Stimulated activated CD4-positive, alpha-beta T cell treated with anti-CD3 and anti-CD28 coated beads, Interleukin-2, amount 100 ng/mL, for 48 hours (primary cell): Measurements from ENCODE around the gene CFAP61.

Experiments used
- DNase-seq, 2 donors: peaks; one replicate each; pipeline ENCODE4 v3.0.0-alpha.2; 2020

The CFAP61 gene

DNA sequence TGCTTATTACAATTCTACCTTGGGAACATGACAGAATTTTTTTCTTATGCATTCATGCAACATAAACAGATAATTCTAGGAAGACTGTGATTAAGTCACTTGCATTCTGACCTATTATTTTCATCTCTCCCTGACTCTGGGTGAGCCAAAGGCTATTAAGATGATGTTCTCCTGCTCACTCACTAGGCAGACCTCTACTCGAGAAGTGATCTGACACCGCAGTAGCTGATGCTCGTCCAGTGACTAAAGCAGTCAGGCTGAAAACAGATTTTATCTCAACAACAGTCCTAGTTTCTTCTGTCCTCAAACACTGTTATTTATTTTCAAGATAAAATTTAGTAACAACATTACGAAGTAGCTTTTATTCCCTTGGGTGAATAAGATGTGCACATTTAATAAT is 17.8 kb upstream of the CFAP61 start:
- no peak for DNase-seq

DNA sequence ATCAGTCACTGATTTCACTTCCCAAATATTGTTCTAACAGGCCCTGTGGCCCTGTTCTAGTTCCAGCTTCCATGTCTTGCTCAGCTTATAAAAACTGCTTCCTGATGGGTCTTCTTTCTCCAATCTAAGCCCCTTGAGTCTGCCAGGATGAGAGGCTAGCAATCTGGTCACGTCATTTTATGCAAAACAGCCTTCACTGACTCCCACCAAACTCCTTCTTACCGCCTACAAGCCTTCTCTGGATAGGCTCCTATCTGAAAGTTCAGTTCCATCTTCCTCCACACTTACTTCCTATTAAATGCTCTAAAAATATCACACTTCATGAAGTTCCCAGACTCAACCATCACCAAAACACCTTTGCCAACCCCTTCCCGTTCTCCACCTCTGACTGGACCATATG is 15.6 kb upstream of the CFAP61 start:
- no peak for DNase-seq

- no peak for DNase-seq
Observed at GRCh38 chr20:20037960-20038359, 14.4 kb upstream of the CFAP61 start.

DNA sequence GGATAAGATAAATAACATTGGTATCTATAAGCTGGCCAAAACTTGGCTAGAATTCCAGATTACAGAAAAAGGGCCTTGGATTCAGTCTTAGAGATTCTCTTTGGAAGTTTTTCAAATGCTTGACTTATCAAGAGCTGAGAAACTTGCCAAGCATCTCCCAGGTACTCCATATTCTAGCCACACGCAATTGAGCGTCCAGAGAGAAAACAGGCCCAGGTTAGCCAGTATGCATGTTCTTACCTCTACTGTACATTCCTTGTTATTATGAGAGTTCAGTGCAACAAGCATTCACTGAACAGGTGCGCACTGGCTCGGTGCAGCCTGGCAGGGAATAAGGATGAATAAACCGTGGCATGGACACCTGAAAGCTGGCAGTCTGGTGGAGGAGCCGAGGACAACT is 13.7 kb upstream of the CFAP61 start:
- DNase-seq = no peak

DNA sequence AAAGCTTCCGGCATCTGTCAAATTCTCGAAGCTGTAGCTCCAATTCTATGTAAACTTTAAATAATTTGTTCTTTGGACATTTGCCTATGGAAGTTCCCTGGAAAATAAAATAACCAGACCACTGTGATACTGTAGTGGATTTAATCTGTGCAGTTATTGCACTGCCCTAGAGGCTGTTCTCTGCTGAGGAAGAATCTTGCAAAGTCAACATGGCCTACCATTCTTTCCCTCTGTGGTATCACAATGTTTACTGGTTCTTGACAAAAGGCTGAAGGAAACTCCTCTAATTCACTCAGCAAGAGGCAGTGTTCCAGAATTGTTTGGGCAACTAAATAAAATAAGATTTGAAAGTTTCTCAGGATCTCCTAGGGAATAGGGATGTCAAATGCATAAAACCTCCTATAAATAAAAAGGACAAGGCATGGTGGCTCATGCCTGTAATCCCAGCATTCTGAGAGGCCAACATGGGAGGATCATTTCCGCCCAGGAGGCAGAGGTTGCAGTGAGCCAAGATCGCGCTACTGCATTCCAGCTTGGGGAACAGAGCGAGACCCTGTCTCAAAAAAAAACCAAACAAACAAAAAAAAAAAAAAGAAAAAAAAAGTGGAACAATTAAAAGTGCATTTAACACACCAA is 12.5 kb upstream of the CFAP61 start:
- DNase-seq = no peak

DNA sequence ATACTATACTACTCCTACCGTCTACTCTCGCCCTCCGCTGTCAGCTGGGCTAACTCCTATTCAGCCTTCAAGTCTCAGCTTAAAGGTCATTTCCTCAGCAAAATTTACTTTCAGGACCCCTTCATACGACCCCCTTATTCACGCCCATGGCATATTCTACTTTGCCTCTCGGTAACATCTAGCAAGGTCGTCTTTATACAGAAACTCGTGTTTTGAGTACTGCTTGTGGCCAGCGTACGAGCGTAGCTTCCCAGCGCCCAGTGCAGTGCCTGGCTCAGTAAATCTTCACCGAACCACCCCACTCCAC is 612 bp upstream of the CFAP61 start:
- DNase-seq = no peak

DNA sequence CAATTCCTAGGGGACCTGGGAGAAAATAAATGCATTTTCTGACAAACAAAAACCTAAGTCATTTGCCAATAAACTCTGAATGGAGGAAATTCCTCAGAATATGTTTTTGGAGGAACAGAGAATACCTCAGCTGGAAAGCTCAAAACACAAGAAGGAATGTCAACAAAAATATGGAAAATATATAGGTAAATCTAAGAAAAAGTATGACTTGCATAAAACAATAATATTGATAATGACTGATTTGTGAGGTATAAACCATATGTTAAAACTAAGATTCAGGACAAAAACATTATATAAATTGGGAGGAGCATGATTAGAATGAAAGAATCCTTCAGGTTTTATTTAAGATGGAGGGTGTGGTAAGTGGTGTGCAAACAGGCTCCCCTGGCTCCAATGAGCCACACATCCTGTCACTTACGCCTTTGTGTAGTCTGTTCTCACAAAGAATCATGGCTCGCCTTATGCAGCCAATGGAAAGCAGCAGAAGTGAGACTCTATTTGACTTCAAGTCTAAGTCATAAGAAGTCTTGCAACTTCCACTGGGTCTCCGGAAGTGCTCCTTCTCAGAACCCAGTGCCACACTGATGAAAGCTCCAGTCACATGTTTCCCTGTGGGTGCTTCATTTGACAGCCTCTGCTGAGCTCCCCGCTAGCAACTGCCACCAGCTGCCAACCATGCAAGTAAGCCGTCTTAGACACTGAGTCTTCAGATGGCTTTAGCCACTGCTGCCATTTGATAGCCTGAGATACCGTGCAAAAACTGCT is 8.1 kb downstream of the CFAP61 start:
- no peak for DNase-seq

- DNase-seq = no peak
Observed at GRCh38 chr20:20063941-20064702, 11.8 kb downstream of the CFAP61 start.

GRCh38 chr20:20065361-20065760 is 13.0 kb downstream of the CFAP61 start:
- DNase-seq = no peak

GRCh38 chr20:20070871-20071726 is 18.8 kb downstream of the CFAP61 start:
- DNase-seq = no peak

DNA sequence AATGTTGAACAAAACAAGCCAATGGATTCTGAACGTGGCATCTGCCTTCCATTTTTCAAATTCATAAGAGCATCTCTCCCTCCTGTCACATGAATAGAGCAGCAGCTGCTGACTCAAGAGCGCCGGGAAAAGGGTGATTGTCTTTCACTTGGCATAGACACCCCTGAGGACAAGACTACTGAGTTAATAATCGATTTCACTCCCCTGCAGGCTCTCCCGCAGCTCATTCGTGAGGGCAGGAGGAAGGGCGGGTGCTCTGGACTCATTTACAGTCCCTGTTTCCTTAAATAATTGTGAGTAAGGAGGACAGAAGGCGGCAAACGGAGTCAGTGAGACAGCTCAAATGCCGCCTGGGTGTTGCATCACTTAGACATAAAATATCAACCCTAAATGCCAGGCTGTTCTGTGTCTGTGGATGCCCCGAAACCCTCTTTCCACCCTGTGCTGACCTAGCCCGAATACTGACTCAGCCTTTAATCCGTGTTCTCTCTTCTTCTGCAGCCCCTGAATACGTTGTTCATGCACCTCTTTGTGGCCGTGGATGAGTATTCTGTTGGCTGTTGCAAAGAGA is 21.6 kb downstream of the CFAP61 start:
- DNase-seq = no peak

- no peak for DNase-seq
Observed at GRCh38 chr20:20075032-20075431, 22.7 kb downstream of the CFAP61 start.

- no peak for DNase-seq
Observed at GRCh38 chr20:20076297-20077065, 24.1 kb downstream of the CFAP61 start.

DNA sequence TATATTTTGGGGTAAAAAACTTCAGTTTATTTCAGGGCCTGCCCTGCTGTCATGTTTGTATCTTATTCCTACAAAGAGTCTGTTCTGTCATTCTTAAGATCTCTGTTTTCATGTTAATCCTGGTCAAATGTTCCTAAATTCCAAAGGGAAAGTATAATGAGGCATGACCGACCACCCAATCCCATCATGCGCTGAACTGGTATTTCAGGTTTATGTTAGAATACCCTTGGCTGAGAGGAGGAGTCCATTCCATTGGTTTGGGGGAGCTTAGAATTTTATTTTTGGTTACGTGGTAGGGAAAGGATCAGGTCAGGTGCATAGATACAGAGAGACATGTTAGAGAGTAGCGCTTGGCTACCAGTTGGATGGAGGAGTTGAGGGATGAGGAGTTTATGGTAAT is 25.7 kb downstream of the CFAP61 start:
- no peak for DNase-seq

- DNase-seq = no peak
Observed at GRCh38 chr20:20079102-20079784, 26.9 kb downstream of the CFAP61 start.

- no peak for DNase-seq
Observed at GRCh38 chr20:20083807-20084206, 31.5 kb downstream of the CFAP61 start.

DNA sequence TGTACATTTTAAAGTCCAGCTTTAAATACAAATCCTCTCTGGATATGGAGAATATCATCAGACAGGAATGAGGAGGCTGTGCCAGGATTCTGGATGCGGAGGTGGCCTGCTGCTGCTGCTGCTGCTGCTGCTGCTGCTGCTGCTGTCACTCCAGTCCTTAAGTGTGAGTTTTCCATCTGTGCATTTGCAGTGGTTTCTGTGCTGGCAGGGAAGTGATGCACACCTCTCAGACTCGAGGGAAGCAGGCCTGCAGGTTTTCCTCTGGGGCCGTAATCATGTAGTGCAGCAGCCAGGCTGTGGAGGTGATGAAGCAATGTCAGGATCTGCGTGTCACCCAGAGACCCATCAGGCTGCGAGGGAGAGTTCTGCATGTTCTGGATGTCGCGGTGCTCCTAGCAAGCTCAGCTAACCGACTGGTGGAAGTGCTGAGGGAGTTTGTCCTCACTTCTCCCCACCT is 32.0 kb downstream of the CFAP61 start:
- no peak for DNase-seq

- no peak for DNase-seq
Observed at GRCh38 chr20:20085071-20085470, 32.7 kb downstream of the CFAP61 start.

- DNase-seq = no peak
Observed at GRCh38 chr20:20085812-20086211, 33.5 kb downstream of the CFAP61 start.

DNA sequence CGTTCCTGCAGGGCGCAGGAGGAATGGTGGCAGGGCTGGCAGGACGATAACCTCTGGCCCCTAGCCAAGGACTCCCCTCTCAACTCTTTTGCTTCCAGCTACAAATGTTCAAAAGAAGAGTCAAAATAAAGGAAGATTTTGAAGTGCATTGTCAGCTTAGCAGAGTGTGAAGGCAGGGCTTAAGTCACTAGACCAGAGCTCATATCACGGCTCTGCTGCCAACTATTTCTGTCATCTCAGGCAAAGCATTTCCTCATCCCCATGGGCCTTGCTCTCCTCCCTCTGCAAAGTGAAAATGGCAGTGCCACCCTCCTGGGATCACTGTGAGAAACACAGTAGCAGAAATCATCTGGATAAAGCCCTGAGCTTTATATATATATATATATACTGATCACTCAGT is 36.7 kb downstream of the CFAP61 start:
- DNase-seq = no peak

DNA sequence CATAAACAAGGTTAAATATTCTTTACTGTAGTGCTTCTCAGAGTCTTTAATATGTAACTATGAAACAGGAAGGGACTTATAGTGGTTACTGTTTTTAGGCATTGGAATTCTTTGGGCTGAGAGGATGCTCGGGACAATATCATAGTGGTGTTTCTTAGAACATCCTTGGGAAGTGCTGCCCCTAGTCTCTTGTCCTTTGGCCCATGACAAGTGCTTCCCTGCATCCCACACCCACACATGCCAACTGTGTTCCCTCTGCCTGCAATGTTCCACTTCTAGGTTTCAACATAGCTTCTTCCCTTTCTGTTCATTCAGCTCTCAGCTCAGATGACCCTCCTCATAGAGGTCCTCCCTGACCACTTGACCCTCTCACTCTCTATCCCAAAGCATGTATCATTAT is 37.6 kb downstream of the CFAP61 start:
- no peak for DNase-seq
